Ascending aorta (tissue), 2 donors: Measurements from ENCODE around the gene OFD1. TPM values are rescaled to one million over a fixed set of nuclear protein-coding genes. Genes with fewer than 3 reads are reported as not detected.

Experiments used
- DNase-seq, 2 donors: peaks; one replicate each; pipeline ENCODE4 v3.0.0-alpha.2; 2019; ENCODE audit warnings: low spot score in 2 of 2
- H3K27ac ChIP-seq, 2 donors: fragments of 200-600 bp; sonication (generic); one replicate each; pipeline ENCODE4 v1.5.1; 2016 to 2017; ENCODE audit warnings: mild to moderate bottlenecking in 1 of 2
- H3K27me3 ChIP-seq: fragments of 200-600 bp; sonication (generic); one replicate; pipeline ENCODE4 v1.5.1; 2017
- H3K36me3 ChIP-seq, 2 donors: fragments of 200-600 bp; sonication (generic); one replicate each; pipeline ENCODE4 v1.5.1; 2016
- H3K4me1 ChIP-seq, 2 donors: fragments of 200-600 bp; sonication (generic); one replicate each; pipeline ENCODE4 v1.5.1; 2016 to 2017; ENCODE audit warnings: mild to moderate bottlenecking in 1 of 2
- H3K4me3 ChIP-seq, 2 donors: fragments of 200-600 bp; sonication (generic); one replicate each; pipeline ENCODE4 v1.5.1; 2016 to 2017; ENCODE audit warnings: mild to moderate bottlenecking in 1 of 2
- H3K9me3 ChIP-seq, 2 donors: fragments of 200-600 bp; sonication (generic); one replicate each; pipeline ENCODE4 v1.5.1; 2016
- intact Hi-C: fragments of 100-400 bp; cut with DNase I; formaldehyde crosslinking; loops from one replicate; pipeline ENCODE4 v1.15.1; 2023
- total RNA-seq: library from RNA; depleted of rRNA; stranded (reverse); fragments of >200 nt; gene quantifications from one replicate; pipeline ENCODE4 v1.1.0, GENCODE V29; 2016
- TF ChIP-seq, protein P1 (sequence below), 3 experiments: fragments of 200-600 bp in 2 of 3; fragments of 450-650 bp in 1 of 3; sonication (generic) in 2 of 3; IDR thresholded peaks; one replicate each; pipeline ENCODE4 v1.5.1; 2016 to 2019; ENCODE audit warnings: antibody characterized with exemption in 3 of 3, mild to moderate bottlenecking in 1 of 3, moderate library complexity in 1 of 3

The OFD1 gene
- total RNA-seq, 1 donor from 2014 or later: 8.4 TPM

DNA sequence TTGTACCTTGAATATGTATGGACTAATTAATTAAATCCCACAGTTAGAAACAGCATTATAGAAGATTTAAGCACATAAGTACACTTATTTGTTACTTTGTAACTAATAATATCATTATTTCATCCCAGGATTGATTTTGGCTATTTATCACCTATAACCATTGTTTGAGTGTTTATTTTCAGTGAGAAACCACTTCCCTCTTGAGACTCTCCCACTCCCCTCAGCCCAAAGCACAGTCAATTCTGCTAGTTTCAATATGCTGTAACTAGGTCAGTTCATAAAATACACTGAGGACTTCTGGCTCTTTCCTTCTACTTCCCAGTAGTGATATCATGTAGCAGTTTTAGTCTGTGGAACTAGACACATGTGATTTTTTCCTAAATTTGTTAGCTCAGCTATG lies 16.3 kb downstream of the OFD1 start:
- Histone ChIP-seq H3K4me3 (no peak overlapping the region), H3K27me3 (no peaks in the 10 kb centered on the region), H3K9me3 (no peaks in the 10 kb centered on the region), H3K27ac (no peak overlapping the region), H3K36me3 (peaks cover 18 to 52% of the 10 kb centered on the region in 2 donors), H3K4me1 (no peaks in the 10 kb centered on the region)
- intact Hi-C loops: loop anchor here (2.0 kb wide), 1 partner anchor 280 kb away; no protein-coding TSS in a partner anchor
- TF ChIP-seq, protein P1, sequence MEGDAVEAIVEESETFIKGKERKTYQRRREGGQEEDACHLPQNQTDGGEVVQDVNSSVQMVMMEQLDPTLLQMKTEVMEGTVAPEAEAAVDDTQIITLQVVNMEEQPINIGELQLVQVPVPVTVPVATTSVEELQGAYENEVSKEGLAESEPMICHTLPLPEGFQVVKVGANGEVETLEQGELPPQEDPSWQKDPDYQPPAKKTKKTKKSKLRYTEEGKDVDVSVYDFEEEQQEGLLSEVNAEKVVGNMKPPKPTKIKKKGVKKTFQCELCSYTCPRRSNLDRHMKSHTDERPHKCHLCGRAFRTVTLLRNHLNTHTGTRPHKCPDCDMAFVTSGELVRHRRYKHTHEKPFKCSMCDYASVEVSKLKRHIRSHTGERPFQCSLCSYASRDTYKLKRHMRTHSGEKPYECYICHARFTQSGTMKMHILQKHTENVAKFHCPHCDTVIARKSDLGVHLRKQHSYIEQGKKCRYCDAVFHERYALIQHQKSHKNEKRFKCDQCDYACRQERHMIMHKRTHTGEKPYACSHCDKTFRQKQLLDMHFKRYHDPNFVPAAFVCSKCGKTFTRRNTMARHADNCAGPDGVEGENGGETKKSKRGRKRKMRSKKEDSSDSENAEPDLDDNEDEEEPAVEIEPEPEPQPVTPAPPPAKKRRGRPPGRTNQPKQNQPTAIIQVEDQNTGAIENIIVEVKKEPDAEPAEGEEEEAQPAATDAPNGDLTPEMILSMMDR (IDR thresholded peaks at IDR 0.05): no peak
- DNase-seq: no peak

DNA sequence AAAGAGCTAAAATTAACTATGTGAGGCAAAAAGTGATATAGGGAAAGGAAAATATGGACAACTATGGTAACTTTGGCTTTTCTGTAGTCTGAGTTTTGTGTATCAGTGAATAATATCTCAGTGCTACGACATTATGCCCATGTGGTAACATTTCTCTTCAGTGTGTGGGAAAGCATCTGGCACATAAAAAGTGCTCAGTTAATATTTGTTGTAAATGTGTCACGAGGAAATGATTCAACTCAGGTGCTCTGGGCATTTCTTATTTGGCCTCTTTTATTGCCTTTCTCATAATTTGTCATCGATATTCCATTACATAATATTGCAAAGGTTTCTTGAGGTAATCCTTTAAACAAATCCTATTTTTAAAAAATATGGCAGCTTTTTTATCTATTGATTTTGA lies 17.6 kb downstream of the OFD1 start:
- TF ChIP-seq, protein P1 (IDR thresholded peaks at IDR 0.05): no peak

GRCh38 chrX:13752646-13753045 lies 18.1 kb downstream of the OFD1 start:
- Histone ChIP-seq H3K4me3 (no peak overlapping the region), H3K9me3 (no peaks in the 10 kb centered on the region), H3K27me3 (no peaks in the 10 kb centered on the region), H3K36me3 (peaks cover 19 to 51% of the 10 kb centered on the region in 2 donors), H3K4me1 (no peaks in the 10 kb centered on the region), H3K27ac (no peak overlapping the region)
- intact Hi-C loops: no loop called here
- TF ChIP-seq, protein P1 (IDR thresholded peaks at IDR 0.05): no peak
- DNase-seq: no peak

More for the DNA sequence above, 17.6 kb downstream of the OFD1 start:
- no peak for DNase-seq
- H3K27me3 ChIP-seq: no peaks in the 10 kb centered on the region
- H3K36me3 ChIP-seq: peaks cover 18 to 49% of the 10 kb centered on the region in 2 donors
- H3K4me3 ChIP-seq: no peak overlapping the region
- H3K4me1 ChIP-seq: no peaks in the 10 kb centered on the region
- intact Hi-C loops: no loop called here
- H3K9me3 ChIP-seq: no peaks in the 10 kb centered on the region
- no peak overlapping the region for H3K27ac ChIP-seq

- Histone ChIP-seq H3K4me3 (no peak overlapping the region), H3K27me3 (no peaks in the 10 kb centered on the region), H3K27ac (no peak overlapping the region), H3K4me1 (no peaks in the 10 kb centered on the region), H3K9me3 (no peaks in the 10 kb centered on the region), H3K36me3 (peaks cover 31 to 72% of the 10 kb centered on the region in 2 donors)
- no peak for DNase-seq
- TF ChIP-seq, protein P1 (IDR thresholded peaks at IDR 0.05): no peak
- intact Hi-C loops: no loop called here
Measured at GRCh38 chrX:13754765-13755164, 20.2 kb downstream of the OFD1 start.

GRCh38 chrX:13755254-13755653 lies 20.7 kb downstream of the OFD1 start:
- TF ChIP-seq, protein P1 (IDR thresholded peaks at IDR 0.05): no peak
- no peak overlapping the region for H3K4me3 ChIP-seq

GRCh38 chrX:13756381-13756780 lies 21.8 kb downstream of the OFD1 start:
- no peak for DNase-seq
- Histone ChIP-seq H3K9me3 (no peaks in the 10 kb centered on the region), H3K4me3 (no peak overlapping the region), H3K27me3 (no peaks in the 10 kb centered on the region), H3K36me3 (peaks cover 31 to 75% of the 10 kb centered on the region in 2 donors), H3K4me1 (peaks cover 0 to 5% of the 10 kb centered on the region in 2 donors), H3K27ac (no peak overlapping the region)
- intact Hi-C loops: no loop called here
- TF ChIP-seq, protein P1 (IDR thresholded peaks at IDR 0.05): no peak

More at GRCh38 chrX:13755254-13755653, 20.7 kb downstream of the OFD1 start:
- intact Hi-C loops: no loop called here
- Histone ChIP-seq H3K9me3 (no peaks in the 10 kb centered on the region), H3K4me1 (no peaks in the 10 kb centered on the region), H3K27ac (no peak overlapping the region), H3K36me3 (peaks cover 31 to 76% of the 10 kb centered on the region in 2 donors), H3K27me3 (no peaks in the 10 kb centered on the region)
- DNase-seq: no peak
